Stimulated activated CD8-positive, alpha-beta memory T cell treated with anti-CD3 and anti-CD28 coated beads, Interleukin-12 subunit alpha, Interleukin-12 subunit beta, amount 100 ng/mL, for 4 hours (primary cell): ENCODE measurements around the gene CHRM2.
"Not testable (repeated sequence)": the region's sequence is repeated elsewhere in the genome, so short reads cannot be mapped to it uniquely, and the experiment has no call there.

Experiments
- DNase-seq: peaks from one replicate; pipeline ENCODE4 v3.0.0-alpha.2; 2020; ENCODE audit warnings: low read depth

CHRM2 gene

GRCh38 chr7:136868496-136869000 is at the start of gene CHRM2:
Gene CHRM2, plus strand, starts transcription at chr7:136868652. Its CDS starts 146,214 bp downstream, at chr7:137014866.
- no peak for DNase-seq

GRCh38 chr7:136831398-136831797 is 37.1 kb upstream of the CHRM2 start:
- DNase-seq: not testable (repeated sequence)

GRCh38 chr7:136845899-136846465 is 22.5 kb upstream of the CHRM2 start:
- DNase-seq: no peak

GRCh38 chr7:136847858-136848257 is 20.6 kb upstream of the CHRM2 start:
- DNase-seq: no peak

- no peak for DNase-seq
Measured at GRCh38 chr7:136853654-136854053, 14.8 kb upstream of the CHRM2 start.

- no peak for DNase-seq
Measured at GRCh38 chr7:136857573-136857972, 10.9 kb upstream of the CHRM2 start.

- no peak for DNase-seq
Measured at GRCh38 chr7:136859803-136860202, 8.6 kb upstream of the CHRM2 start.

- DNase-seq: no peak
Measured at GRCh38 chr7:136865236-136865635, 3.2 kb upstream of the CHRM2 start.

- no peak for DNase-seq
Measured at GRCh38 chr7:136865777-136866176, 2.7 kb upstream of the CHRM2 start.

- DNase-seq: no peak
Measured at GRCh38 chr7:136869001-136869961, 829 bp downstream of the CHRM2 start.

- DNase-seq: no peak
Measured at GRCh38 chr7:136869991-136870865, 1.8 kb downstream of the CHRM2 start.

- no peak for DNase-seq
Measured at GRCh38 chr7:136870866-136871487, 2.5 kb downstream of the CHRM2 start.

- DNase-seq: no peak
Measured at GRCh38 chr7:136874393-136875032, 6.1 kb downstream of the CHRM2 start.

- no peak for DNase-seq
Measured at GRCh38 chr7:136877509-136877908, 9.1 kb downstream of the CHRM2 start.

- DNase-seq: no peak
Measured at GRCh38 chr7:136877990-136878389, 9.5 kb downstream of the CHRM2 start.

- DNase-seq: no peak
Measured at GRCh38 chr7:136878878-136879277, 10.4 kb downstream of the CHRM2 start.

- DNase-seq: no peak
Measured at GRCh38 chr7:136883046-136883445, 14.6 kb downstream of the CHRM2 start.

GRCh38 chr7:136884492-136884891 is 16.0 kb downstream of the CHRM2 start:
- no peak for DNase-seq

- DNase-seq: no peak
Measured at GRCh38 chr7:136887317-136887716, 18.9 kb downstream of the CHRM2 start.

- DNase-seq: no peak
Measured at GRCh38 chr7:136890399-136890798, 21.9 kb downstream of the CHRM2 start.

- no peak for DNase-seq
Measured at GRCh38 chr7:136891850-136892249, 23.4 kb downstream of the CHRM2 start.
